ENCODE results near the gene WDR62. TPM values are rescaled to one million over a fixed set of nuclear protein-coding genes. Genes with fewer than 3 reads are reported as not detected.

WDR62 gene
- under 1 TPM; 0.17 to 0.62 (median 0.29) TPM for total RNA-seq

GRCh38 chr19:36054733-36055686 lies at the start of gene WDR62:
TSS of gene WDR62 (plus strand) at chr19:36054897. CDS start at chr19:36054972, 75 bp downstream.
- Histone ChIP-seq H3K27me3 (no peaks in the 10 kb centered on the region), H3K9me3 (no peaks in the 10 kb centered on the region), H3K4me3 (peak within 1 kb of the TSS; percentile 63 to 72), H3K27ac (peak within 1 kb of the TSS; percentile 62 to 97 (median 94)), H3K36me3 (no peaks in the 10 kb centered on the region), H3K4me1 (peaks cover 0 to 34% (median 5%) of the 10 kb centered on the region in 3 donors)
- ATAC-seq, result peak; percentile 88
- 0 to 1% methylated on average over 12 to 24 of the region's 76 CpGs for WGBS, 2 donors (ENCODE audit: low coverage in 1 of 2)
- TF ChIP-seq POLR2A (IDR thresholded peaks at IDR 0.05) (no peak), POLR2AphosphoS5 (IDR thresholded peaks at IDR 0.05) (no peak), EP300 (IDR thresholded peaks at IDR 0.05) (no peak), CTCF (IDR thresholded peaks at IDR 0.05) (no peak)

DNA sequence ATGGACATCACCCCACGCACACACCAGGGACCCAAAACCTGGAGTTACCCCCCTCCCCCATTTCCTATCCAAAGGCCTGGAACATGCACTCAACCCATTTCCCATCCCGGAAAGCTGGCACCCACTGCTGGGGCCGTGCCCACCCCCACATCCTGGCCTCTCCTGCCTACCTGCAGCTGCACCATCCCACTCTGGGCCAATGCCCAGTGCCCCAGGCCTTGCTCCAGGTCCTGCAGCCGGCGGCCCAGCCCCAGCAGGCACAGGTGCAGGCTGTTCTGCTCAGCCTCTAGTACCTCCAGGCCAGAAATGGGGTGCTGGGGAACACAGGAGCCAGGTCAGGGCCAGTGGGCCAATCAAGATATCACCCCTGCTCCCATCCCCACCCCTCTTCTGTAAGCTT lies 47.7 kb upstream of the WDR62 start:
- Histone ChIP-seq H3K4me3 (no peak overlapping the region), H3K36me3 (peaks cover 0 to 15% of the 10 kb centered on the region in 2 donors), H3K27me3 (no peaks in the 10 kb centered on the region), H3K9me3 (no peaks in the 10 kb centered on the region), H3K4me1 (peaks cover 0 to 22% (median 5%) of the 10 kb centered on the region in 3 donors), H3K27ac (peak overlapping the region in 1 of 4 donors; percentile 12)
- WGBS, 2 donors (ENCODE audit: low coverage in 1 of 2), result no CpG with 5 or more reads among the region's 5 CpGs
- ATAC-seq, result no peak
- TF ChIP-seq EP300 (IDR thresholded peaks at IDR 0.05) (no peak), CTCF (IDR thresholded peaks at IDR 0.05) (no peak), POLR2AphosphoS5 (IDR thresholded peaks at IDR 0.05) (no peak), POLR2A (IDR thresholded peaks at IDR 0.05) (no peak)

- TF ChIP-seq CTCF (IDR thresholded peaks at IDR 0.05) (no peak), POLR2AphosphoS5 (IDR thresholded peaks at IDR 0.05) (no peak)
- Histone ChIP-seq H3K27me3 (no peaks in the 10 kb centered on the region), H3K36me3 (peaks cover 0 to 12% of the 10 kb centered on the region in 2 donors), H3K9me3 (no peaks in the 10 kb centered on the region), H3K27ac (peak within 1 kb of the TSS; percentile 55 to 82 (median 81)), H3K4me3 (peak within 1 kb of the TSS; percentile 28 to 52), H3K4me1 (peaks cover 0 to 29% (median 10%) of the 10 kb centered on the region in 3 donors)
- no peak for ATAC-seq
- 35% methylated on average over 4 of the region's 19 CpGs; no CpG with 5 or more reads in 1 of the 2 donors for WGBS, 2 donors (ENCODE audit: low coverage in 1 of 2)
Observed at GRCh38 chr19:36008336-36008978, 46.2 kb upstream of the WDR62 start, which contains the start of gene SYNE4. TSS of gene SYNE4 (minus strand) at chr19:36008813. CDS start at chr19:36008681, 132 bp downstream.

- TF ChIP-seq POLR2AphosphoS5 (IDR thresholded peaks at IDR 0.05) (peak; percentile 24), CTCF (IDR thresholded peaks at IDR 0.05) (peak in 3 of 4 experiments; percentile 13 to 27 (median 23)), POLR2A (IDR thresholded peaks at IDR 0.05) (peak; percentile 43 to 51), EP300 (IDR thresholded peaks at IDR 0.05) (no peak)
- Histone ChIP-seq H3K27me3 (no peaks in the 10 kb centered on the region), H3K4me1 (peaks cover 0 to 33% (median 12%) of the 10 kb centered on the region in 3 donors), H3K9me3 (no peaks in the 10 kb centered on the region), H3K4me3 (peak overlapping the region; percentile 28 to 52), H3K36me3 (peaks cover 0 to 4% of the 10 kb centered on the region in 2 donors), H3K27ac (peak overlapping the region; percentile 55 to 82 (median 81))
- peak; percentile 75 for ATAC-seq
- WGBS, 2 donors (ENCODE audit: low coverage in 1 of 2), result 0 to 20% methylated on average over 1 to 2 of the region's 50 CpGs
Observed at GRCh38 chr19:36009220-36009619, 45.5 kb upstream of the WDR62 start.
